A549 (cell line): ENCODE data around the gene CSNK1D. TPM values are rescaled to one million over a fixed set of nuclear protein-coding genes. Genes with fewer than 3 reads are reported as not detected.

Experiments
- ATAC-seq, 2 experiments: fragments of 200-7000 bp in 1 of 2; fragments of >200 bp in 1 of 2; cut with Nextera tagmentation in 1 of 2; cut with Tn5 transposase in 1 of 2; 3 replicates each; pipeline versions ENCODE4 v1.8.0 to v1.9.1; 2018 to 2020; ENCODE audit warnings: mild to moderate bottlenecking in 1 of 2, moderate library complexity in 1 of 2
- CTCF ChIA-PET: fragments of 300-600 bp; sonication (Branson Sonifier 250); formaldehyde crosslinking; extraction: SDS; loops from one replicate; lab custom pipeline; 2021; ENCODE audit warnings: antibody characterized with exemption, inconsistent platforms; lab: Yijun Ruan, JAX
- POLR2A ChIA-PET: fragments of 350-600 bp; formaldehyde crosslinking; extraction: SDS; loops from one replicate; lab custom pipeline; 2021; ENCODE audit warnings: antibody characterized with exemption, inconsistent platforms; lab: Yijun Ruan, JAX
- DNase-seq, 2 experiments: peaks; one replicate each; pipeline versions ENCODE4 v3.0.0 to v3.0.0-alpha.2; 2011 to 2016; ENCODE audit warnings: low read depth in 1 of 2, low spot score in 1 of 2
- FAIRE-seq: peaks from 2 replicates; lab custom pipeline; 2011; peaks lifted over from hg19 to GRCh38; lab: Jason Lieb, UNC
- H3K27ac ChIP-seq, 2 experiments: fragments of >200 bp; sonication (Bioruptor Twin); formaldehyde crosslinking; 3 replicates each; pipeline ENCODE4 v1.5.1; 2016 to 2017
- H3K4me1 ChIP-seq: fragments of >200 bp; sonication (Bioruptor Twin); formaldehyde crosslinking; 3 replicates; pipeline ENCODE4 v1.6.1; 2016
- H3K4me2 ChIP-seq: fragments of >200 bp; sonication (Bioruptor Twin); formaldehyde crosslinking; 3 replicates; pipeline ENCODE4 v1.6.1; 2016
- H3K4me3 ChIP-seq: fragments of >200 bp; sonication (Bioruptor Twin); formaldehyde crosslinking; 3 replicates; pipeline ENCODE4 v1.5.1; 2016
- H3K9me3 ChIP-seq: fragments of >200 bp; sonication (Bioruptor Twin); formaldehyde crosslinking; 3 replicates; pipeline ENCODE4 v1.6.1; 2016
- CHD2 ChIP-seq: fragments of 150-350 bp; IDR thresholded peaks from 2 replicates; pipeline ENCODE4 v1.6.1; 2014; ENCODE audit warnings: low read length; ENCODE audit not compliant: partially characterized antibody
- ESRRA ChIP-seq: fragments of 150-350 bp; IDR thresholded peaks from 2 replicates; pipeline ENCODE4 v1.6.1; 2014; ENCODE audit warnings: mild to moderate bottlenecking, low read length, borderline replicate concordance
- FOXS1 ChIP-seq: fragments of 250-450 bp; sonication (Bioruptor Pico); IDR thresholded peaks from 2 replicates; pipeline ENCODE4 v1.5.0; 2020; ENCODE audit warnings: mild to moderate bottlenecking, moderate library complexity
- GATA3 ChIP-seq: IDR thresholded peaks from 2 replicates; pipeline ENCODE4 v1.6.1; 2012; ENCODE audit warnings: borderline replicate concordance
- HOXA7 ChIP-seq: fragments of 250-450 bp; sonication (Bioruptor Pico); IDR thresholded peaks from 2 replicates; pipeline ENCODE4 v1.5.0; 2020; ENCODE audit warnings: mild to moderate bottlenecking, moderate library complexity
- JUN ChIP-seq, 2 experiments: fragments of >200 bp; sonication (Bioruptor Twin); formaldehyde crosslinking; IDR thresholded peaks; 2 replicates in 1 of 2; 3 replicates in 1 of 2; pipeline ENCODE4 v1.6.1; 2016 to 2017
- JUNB ChIP-seq: fragments of >200 bp; sonication (Bioruptor Twin); formaldehyde crosslinking; IDR thresholded peaks from 2 replicates; pipeline ENCODE4 v1.6.1; 2016
- KDM1A ChIP-seq: fragments of 200-600 bp; sonication (generic); IDR thresholded peaks from 2 replicates; pipeline ENCODE4 v1.6.1; 2016; ENCODE audit warnings: low read depth, mild to moderate bottlenecking
- MAFK ChIP-seq: fragments of 450-650 bp; IDR thresholded peaks from 2 replicates; pipeline ENCODE4 v1.6.1; 2014; ENCODE audit not compliant: partially characterized antibody
- NPAS2 ChIP-seq: fragments of 250-450 bp; sonication (Bioruptor Pico); IDR thresholded peaks from 2 replicates; pipeline ENCODE4 v1.8.0; 2022; ENCODE audit warnings: mild to moderate bottlenecking, moderate library complexity, borderline replicate concordance
- PHF8 ChIP-seq: fragments of 200-600 bp; sonication (generic); IDR thresholded peaks from 2 replicates; pipeline ENCODE4 v1.6.1; 2016; ENCODE audit warnings: low read depth, mild to moderate bottlenecking, antibody characterized with exemption, moderate library complexity, borderline replicate concordance
- POLR2AphosphoS2 ChIP-seq: conservative IDR thresholded peaks from 2 replicates; pipeline ENCODE4 v1.6.1; 2012; ENCODE audit warnings: low read length, improper control_type of control experiment, inconsistent platforms
- TP53 ChIP-seq: fragments of 250-450 bp; sonication (Bioruptor Pico); IDR thresholded peaks from 2 replicates; pipeline ENCODE4 v1.5.0; 2021; ENCODE audit warnings: mild to moderate bottlenecking, moderate library complexity
- ZFP36 ChIP-seq: fragments of 450-650 bp; IDR thresholded peaks from 2 replicates; pipeline ENCODE4 v1.6.1; 2014; ENCODE audit warnings: borderline replicate concordance; ENCODE audit not compliant: partially characterized antibody
- ZNF302 ChIP-seq: fragments of 250-450 bp; sonication (Bioruptor Pico); IDR thresholded peaks from 2 replicates; pipeline ENCODE4 v1.9.0; 2021; ENCODE audit warnings: inconsistent platforms, mild to moderate bottlenecking, moderate library complexity
- ZSCAN20 ChIP-seq: fragments of 250-450 bp; sonication (Bioruptor Pico); IDR thresholded peaks from 2 replicates; pipeline ENCODE4 v1.8.0; 2022; ENCODE audit warnings: mild to moderate bottlenecking, moderate library complexity
- WGBS: methylation state at CpG from one replicate; pipeline ENCODE4 v1.1.6; 2017; ENCODE audit errors: missing lambda C conversion rate; 5-methylcytosine and 5-hydroxymethylcytosine counted together
- polyA plus RNA-seq, 4 experiments: library from polyadenylated mRNA; depleted of rRNA in 3 of 4; stranded (reverse); fragments of >200 nt; fragmentation: RNase III in 1 of 4; extraction: RNeasy Plus Mini Kit Qiagen cat#74134 plus additional on column Dnase treatment in 1 of 4; gene quantifications; 2 replicates in 3 of 4; 3 replicates in 1 of 4; pipeline ENCODE4 v1.2.3, GENCODE V29; 2011 to 2017
- TF ChIP-seq, protein P1 (sequence below): fragments of 250-450 bp; sonication (Bioruptor Pico); IDR thresholded peaks from 2 replicates; pipeline ENCODE4 v1.5.0; 2021; ENCODE audit warnings: mild to moderate bottlenecking, moderate library complexity, borderline replicate concordance
- TF ChIP-seq, protein P2 (sequence below): IDR thresholded peaks from 2 replicates; pipeline ENCODE4 v1.6.1; 2012
- TF ChIP-seq, protein P3 (sequence below): fragments of 150-350 bp; IDR thresholded peaks from 2 replicates; pipeline ENCODE4 v1.6.1; 2014; ENCODE audit warnings: low read depth, mild to moderate bottlenecking, low read length
- TF ChIP-seq, protein P4 (sequence below): fragments of 200-600 bp; sonication (generic); IDR thresholded peaks from 2 replicates; pipeline ENCODE4 v1.6.1; 2016; ENCODE audit warnings: antibody characterized with exemption, mild to moderate bottlenecking, moderate library complexity
- TF ChIP-seq, protein P5 (sequence below): fragments of 250-450 bp; sonication (Bioruptor Pico); IDR thresholded peaks from 2 replicates; pipeline ENCODE4 v1.5.0; 2020; ENCODE audit warnings: low read depth, mild to moderate bottlenecking, moderate library complexity

Gene CSNK1D
- polyA plus RNA-seq, 2 of the 4 experiments (the other 2 are of a cell fraction) = 130 to 163 TPM

DNA sequence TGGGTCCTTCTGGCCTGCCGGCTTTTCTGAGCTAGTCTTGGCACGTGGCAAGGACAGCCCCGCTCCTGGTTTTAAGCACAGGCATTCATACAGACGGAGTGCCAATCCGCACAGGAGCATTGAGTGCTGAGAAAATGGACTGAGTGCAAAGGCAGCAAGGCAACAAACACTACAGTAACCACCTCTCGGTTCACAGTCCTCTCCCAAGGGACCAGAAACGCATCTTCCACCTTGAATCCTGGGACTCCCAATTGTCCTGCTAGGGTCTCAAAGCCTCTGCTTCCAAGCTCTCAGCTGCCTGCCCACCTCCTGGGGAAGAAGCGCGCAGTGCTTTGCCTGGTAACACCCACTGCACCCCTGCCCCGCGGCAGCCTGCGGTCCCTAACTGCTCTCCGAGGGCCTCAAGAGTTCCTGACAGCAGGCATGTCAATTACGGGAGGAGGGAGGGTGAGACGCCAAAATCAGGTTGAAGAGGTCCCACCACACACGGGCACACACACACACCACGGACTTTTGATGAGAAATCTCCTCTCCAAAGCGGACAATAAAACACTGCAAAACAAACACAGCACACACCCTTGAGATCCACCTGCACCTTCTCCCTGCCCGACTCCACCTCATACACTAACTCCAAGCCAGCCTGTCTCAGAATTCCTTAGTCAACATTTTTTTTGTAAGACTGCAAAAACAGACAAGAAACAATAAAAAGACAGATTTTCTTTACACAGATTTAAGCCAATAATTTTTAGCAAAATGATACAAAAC lies 29.7 kb downstream of the CSNK1D start:
- DNase-seq (no peak), FAIRE-seq (peak; percentile 23), ATAC-seq (no peak)
- Histone ChIP-seq H3K9me3 (no peaks in the 10 kb centered on the region), H3K27ac (peak overlapping the region; percentile 76 to 84; a peak in 4 of 6 replicates), H3K4me1 (peaks cover 89% of the 10 kb centered on the region), H3K4me3 (no peak overlapping the region), H3K4me2 (peak overlapping the region; percentile 42; the same call in 2 of the 3 replicates)
- POLR2A ChIA-PET = interaction anchor here (0.8 to 3.2 kb wide), 3 partner anchors 15 to 49 kb away, joined by 3 to 24 read pairs (median 3); partner anchors contain the start of gene SLC16A3
- CTCF ChIA-PET = interaction anchor here (0.7 to 17.6 kb wide), 23 partner anchors 8 to 214 kb away, joined by 3 to 289 read pairs (median 5); partner anchors contain the start of genes CD7, CSNK1D and SECTM1
- TF ChIP-seq ZFP36 = no peak
- TF ChIP-seq NPAS2 = no peak
- TF ChIP-seq ESRRA = no peak
- TF ChIP-seq, protein P1, sequence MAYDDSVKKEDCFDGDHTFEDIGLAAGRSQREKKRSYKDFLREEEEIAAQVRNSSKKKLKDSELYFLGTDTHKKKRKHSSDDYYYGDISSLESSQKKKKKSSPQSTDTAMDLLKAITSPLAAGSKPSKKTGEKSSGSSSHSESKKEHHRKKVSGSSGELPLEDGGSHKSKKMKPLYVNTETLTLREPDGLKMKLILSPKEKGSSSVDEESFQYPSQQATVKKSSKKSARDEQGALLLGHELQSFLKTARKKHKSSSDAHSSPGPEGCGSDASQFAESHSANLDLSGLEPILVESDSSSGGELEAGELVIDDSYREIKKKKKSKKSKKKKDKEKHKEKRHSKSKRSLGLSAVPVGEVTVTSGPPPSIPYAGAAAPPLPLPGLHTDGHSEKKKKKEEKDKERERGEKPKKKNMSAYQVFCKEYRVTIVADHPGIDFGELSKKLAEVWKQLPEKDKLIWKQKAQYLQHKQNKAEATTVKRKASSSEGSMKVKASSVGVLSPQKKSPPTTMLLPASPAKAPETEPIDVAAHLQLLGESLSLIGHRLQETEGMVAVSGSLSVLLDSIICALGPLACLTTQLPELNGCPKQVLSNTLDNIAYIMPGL = no peak
- TF ChIP-seq JUN (IDR thresholded peaks at IDR 0.05) = peak in 1 of 2 experiments; percentile 26; a peak in 1 of 5 replicates
- no peak for TF ChIP-seq ZSCAN20 (CRISPR knock-in tag)
- TF ChIP-seq GATA3 = no peak
- TF ChIP-seq, protein P2, sequence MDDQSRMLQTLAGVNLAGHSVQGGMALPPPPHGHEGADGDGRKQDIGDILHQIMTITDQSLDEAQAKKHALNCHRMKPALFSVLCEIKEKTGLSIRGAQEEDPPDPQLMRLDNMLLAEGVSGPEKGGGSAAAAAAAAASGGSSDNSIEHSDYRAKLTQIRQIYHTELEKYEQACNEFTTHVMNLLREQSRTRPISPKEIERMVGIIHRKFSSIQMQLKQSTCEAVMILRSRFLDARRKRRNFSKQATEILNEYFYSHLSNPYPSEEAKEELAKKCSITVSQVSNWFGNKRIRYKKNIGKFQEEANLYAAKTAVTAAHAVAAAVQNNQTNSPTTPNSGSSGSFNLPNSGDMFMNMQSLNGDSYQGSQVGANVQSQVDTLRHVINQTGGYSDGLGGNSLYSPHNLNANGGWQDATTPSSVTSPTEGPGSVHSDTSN = 0 out of 2 replicates have a peak, but pooled peaks have one; percentile 4
- no peak for TF ChIP-seq ZNF302
- TF ChIP-seq KDM1A = no peak
- TF ChIP-seq, protein P3, sequence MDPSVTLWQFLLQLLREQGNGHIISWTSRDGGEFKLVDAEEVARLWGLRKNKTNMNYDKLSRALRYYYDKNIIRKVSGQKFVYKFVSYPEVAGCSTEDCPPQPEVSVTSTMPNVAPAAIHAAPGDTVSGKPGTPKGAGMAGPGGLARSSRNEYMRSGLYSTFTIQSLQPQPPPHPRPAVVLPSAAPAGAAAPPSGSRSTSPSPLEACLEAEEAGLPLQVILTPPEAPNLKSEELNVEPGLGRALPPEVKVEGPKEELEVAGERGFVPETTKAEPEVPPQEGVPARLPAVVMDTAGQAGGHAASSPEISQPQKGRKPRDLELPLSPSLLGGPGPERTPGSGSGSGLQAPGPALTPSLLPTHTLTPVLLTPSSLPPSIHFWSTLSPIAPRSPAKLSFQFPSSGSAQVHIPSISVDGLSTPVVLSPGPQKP = no peak
- TF ChIP-seq JUNB = no peak
- TF ChIP-seq TP53 (CRISPR knock-in tag) = no peak
- TF ChIP-seq MAFK = peak; percentile 85
- TF ChIP-seq, protein P4, sequence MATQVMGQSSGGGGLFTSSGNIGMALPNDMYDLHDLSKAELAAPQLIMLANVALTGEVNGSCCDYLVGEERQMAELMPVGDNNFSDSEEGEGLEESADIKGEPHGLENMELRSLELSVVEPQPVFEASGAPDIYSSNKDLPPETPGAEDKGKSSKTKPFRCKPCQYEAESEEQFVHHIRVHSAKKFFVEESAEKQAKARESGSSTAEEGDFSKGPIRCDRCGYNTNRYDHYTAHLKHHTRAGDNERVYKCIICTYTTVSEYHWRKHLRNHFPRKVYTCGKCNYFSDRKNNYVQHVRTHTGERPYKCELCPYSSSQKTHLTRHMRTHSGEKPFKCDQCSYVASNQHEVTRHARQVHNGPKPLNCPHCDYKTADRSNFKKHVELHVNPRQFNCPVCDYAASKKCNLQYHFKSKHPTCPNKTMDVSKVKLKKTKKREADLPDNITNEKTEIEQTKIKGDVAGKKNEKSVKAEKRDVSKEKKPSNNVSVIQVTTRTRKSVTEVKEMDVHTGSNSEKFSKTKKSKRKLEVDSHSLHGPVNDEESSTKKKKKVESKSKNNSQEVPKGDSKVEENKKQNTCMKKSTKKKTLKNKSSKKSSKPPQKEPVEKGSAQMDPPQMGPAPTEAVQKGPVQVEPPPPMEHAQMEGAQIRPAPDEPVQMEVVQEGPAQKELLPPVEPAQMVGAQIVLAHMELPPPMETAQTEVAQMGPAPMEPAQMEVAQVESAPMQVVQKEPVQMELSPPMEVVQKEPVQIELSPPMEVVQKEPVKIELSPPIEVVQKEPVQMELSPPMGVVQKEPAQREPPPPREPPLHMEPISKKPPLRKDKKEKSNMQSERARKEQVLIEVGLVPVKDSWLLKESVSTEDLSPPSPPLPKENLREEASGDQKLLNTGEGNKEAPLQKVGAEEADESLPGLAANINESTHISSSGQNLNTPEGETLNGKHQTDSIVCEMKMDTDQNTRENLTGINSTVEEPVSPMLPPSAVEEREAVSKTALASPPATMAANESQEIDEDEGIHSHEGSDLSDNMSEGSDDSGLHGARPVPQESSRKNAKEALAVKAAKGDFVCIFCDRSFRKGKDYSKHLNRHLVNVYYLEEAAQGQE = no peak
- TF ChIP-seq PHF8 = no peak
- no peak for TF ChIP-seq FOXS1 (CRISPR knock-in tag)
- TF ChIP-seq POLR2AphosphoS2 = 0 out of 2 replicates have a peak, but pooled peaks have one; percentile 8
- TF ChIP-seq, protein P5, sequence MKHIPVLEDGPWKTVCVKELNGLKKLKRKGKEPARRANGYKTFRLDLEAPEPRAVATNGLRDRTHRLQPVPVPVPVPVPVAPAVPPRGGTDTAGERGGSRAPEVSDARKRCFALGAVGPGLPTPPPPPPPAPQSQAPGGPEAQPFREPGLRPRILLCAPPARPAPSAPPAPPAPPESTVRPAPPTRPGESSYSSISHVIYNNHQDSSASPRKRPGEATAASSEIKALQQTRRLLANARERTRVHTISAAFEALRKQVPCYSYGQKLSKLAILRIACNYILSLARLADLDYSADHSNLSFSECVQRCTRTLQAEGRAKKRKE (CRISPR knock-in tag) = no peak
- TF ChIP-seq HOXA7 (CRISPR knock-in tag) = no peak
- no peak for TF ChIP-seq CHD2
- WGBS = 89% methylated on average over 18 of the region's 19 CpGs
